Left renal pelvis (tissue), 4 donors: Measurements from ENCODE around the gene LCE3C. TPM values are rescaled to one million over a fixed set of nuclear protein-coding genes. Genes with fewer than 3 reads are reported as not detected.

Source experiments
- polyA plus RNA-seq, 4 donors: library from polyadenylated mRNA; unstranded; fragments of 120-200 nt; gene quantifications; one replicate each; pipeline ENCODE4 v1.2.1, GENCODE V29; 2013; ENCODE audit not compliant: insufficient read length in 4 of 4

The LCE3C gene
- polyA plus RNA-seq, 4 donors, result not detected

Other genes starting within 250 kb of the LCE3C start
- gene FLG2, start 240.2 kb upstream of the LCE3C start, polyA plus RNA-seq, result under 1 TPM; 0.05 to 0.20 (median 0.15) TPM
- gene CRNN, start 186.0 kb upstream of the LCE3C start, polyA plus RNA-seq, result not detected
- not detected for gene LCE5A, start 89.4 kb upstream of the LCE3C start, polyA plus RNA-seq
- not detected for gene CRCT1, start 85.8 kb upstream of the LCE3C start, polyA plus RNA-seq
- gene LCE3E, start 33.5 kb upstream of the LCE3C start, polyA plus RNA-seq, result not detected
- not detected for gene LCE3D, start 19.7 kb upstream of the LCE3C start, polyA plus RNA-seq
- not detected for gene LCE3B, start 13.6 kb downstream of the LCE3C start, polyA plus RNA-seq
- not detected for gene LCE3A, start 22.9 kb downstream of the LCE3C start, polyA plus RNA-seq
- gene LCE2D, start 63.1 kb downstream of the LCE3C start, polyA plus RNA-seq, result not detected
- not detected for gene LCE2C, start 75.0 kb downstream of the LCE3C start, polyA plus RNA-seq
- gene LCE2B, start 85.9 kb downstream of the LCE3C start, polyA plus RNA-seq, result not detected
- gene LCE2A, start 98.1 kb downstream of the LCE3C start, polyA plus RNA-seq, result not detected
- not detected for gene LCE4A, start 107.9 kb downstream of the LCE3C start, polyA plus RNA-seq
- gene KPRP, start 157.8 kb downstream of the LCE3C start, polyA plus RNA-seq, result not detected
- not detected for gene LCE1F, start 174.9 kb downstream of the LCE3C start, polyA plus RNA-seq
- not detected for gene LCE1E, start 186.0 kb downstream of the LCE3C start, polyA plus RNA-seq
- gene LCE1D, start 196.5 kb downstream of the LCE3C start, polyA plus RNA-seq, result not detected
- not detected for gene LCE1C, start 206.4 kb downstream of the LCE3C start, polyA plus RNA-seq
- not detected for gene LCE1B, start 211.7 kb downstream of the LCE3C start, polyA plus RNA-seq
- not detected for gene LCE1A, start 227.2 kb downstream of the LCE3C start, polyA plus RNA-seq
- not detected for gene LCE6A, start 242.6 kb downstream of the LCE3C start, polyA plus RNA-seq